Stimulated activated CD4-positive, alpha-beta T cell treated with anti-CD3 and anti-CD28 coated beads, Interleukin-12 subunit alpha, Interleukin-12 subunit beta, amount 100 ng/mL, for 48 hours (primary cell): ENCODE measurements around the gene H3-3A.

Experiments
- DNase-seq, 3 donors: peaks; one replicate each; pipeline ENCODE4 v3.0.0-alpha.2; 2020; ENCODE audit warnings: low read depth in 2 of 3, low spot score in 1 of 3

The H3-3A gene

DNA sequence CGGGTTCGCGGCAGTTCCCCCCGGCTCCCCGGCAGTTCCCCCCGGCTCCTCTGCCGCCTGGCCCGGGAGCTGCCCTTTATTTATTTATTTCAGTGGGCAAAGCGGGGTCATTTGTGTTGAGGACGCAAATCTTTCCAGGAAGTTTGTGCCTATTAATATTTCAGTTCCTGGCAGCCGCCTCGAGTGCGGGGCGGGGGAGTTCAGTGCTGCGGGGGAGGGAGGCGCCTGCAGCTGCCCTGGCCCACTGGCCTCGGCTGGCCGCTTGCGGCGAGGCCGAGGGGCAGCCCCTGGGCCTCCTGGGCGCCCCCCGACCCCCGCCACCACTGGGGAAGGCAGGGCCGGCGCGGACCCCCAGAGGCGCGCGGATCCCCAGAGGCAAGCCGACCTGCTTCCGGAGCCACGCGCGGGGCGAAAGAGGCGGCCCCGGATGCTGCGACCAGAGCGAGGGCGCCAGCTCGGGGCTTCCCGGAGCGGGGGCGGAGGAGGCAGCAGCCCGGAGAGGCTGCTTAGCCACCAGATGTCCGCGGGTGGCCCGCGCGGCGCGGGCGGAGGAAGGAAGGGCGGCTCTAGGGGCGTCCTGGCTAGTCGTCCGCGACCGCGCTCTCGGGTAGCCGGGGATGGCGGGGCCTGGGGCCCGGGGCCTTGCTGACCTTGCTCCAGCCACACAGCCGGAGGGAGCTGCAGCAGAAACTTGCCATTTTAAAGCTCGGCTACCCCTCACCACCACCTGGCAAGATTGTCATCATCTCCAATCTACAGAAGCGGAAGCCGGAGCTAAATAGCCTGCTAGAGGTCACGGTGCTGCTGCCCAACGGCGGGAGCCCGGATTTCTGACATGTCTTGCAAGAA is 48.0 kb downstream of the H3-3A start:
- peak in 2 of 3 donors; percentile 37 to 57 for DNase-seq

DNA sequence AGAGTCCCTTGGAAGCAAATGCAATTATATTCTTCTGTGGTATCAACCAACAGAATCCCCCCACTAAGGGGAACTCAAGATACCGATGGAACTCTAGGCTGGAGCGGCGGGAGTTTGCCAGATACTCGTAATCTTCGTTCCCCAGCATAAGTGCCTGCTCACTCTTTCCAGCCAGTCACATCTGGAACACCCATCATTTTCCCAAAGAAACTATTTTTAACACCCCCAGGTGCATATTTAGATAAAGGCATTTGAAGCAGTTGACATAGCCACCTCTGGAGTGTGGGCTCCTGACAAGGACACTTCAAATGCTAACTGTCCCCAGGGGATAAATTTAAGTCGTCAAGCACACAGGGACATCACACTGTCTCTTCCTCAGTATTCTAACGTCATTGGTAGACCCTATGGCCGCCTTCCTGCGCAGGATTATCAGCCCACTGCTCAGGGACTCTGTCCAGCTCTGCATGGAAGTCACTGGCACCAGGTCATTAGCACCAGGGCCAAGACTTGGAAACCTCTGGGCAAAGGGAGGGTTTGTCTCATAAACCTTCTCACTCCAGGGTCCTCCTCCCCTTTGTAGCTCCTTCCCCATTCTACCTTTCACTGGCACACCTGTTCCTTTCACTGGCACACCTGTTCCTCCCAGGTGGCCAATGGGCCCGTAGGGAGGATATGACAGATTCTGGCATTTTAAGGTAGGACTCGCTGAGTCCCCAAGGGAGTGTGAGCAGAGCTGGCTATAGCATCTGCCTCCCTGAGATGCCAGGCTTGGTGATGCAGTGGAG is 48.8 kb downstream of the H3-3A start:
- DNase-seq = no peak

GRCh38 chr1:226111883-226112261 is 49.4 kb downstream of the H3-3A start:
- no peak for DNase-seq

- no peak for DNase-seq
Observed at GRCh38 chr1:226112626-226113025, 50.1 kb downstream of the H3-3A start.

DNA sequence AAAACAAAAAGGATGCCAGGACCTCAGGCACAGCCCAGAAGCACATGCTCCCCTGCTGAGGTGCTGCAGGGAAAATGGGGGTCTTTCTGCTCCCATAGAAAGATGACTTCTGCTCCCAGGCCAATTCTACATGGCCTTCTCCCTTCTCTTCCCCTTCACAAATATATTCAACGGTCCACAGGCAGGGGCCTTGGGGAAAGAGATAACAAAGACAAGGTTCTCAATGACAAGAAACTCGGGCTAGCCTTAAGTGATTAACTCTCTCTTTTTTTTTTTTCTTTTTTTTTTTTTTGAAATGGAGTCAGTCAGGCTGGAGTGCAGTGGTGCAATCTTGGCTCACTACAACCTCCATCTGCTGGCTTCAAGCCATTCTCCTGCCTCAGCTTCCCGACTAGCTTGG is 54.2 kb downstream of the H3-3A start:
- no peak for DNase-seq

DNA sequence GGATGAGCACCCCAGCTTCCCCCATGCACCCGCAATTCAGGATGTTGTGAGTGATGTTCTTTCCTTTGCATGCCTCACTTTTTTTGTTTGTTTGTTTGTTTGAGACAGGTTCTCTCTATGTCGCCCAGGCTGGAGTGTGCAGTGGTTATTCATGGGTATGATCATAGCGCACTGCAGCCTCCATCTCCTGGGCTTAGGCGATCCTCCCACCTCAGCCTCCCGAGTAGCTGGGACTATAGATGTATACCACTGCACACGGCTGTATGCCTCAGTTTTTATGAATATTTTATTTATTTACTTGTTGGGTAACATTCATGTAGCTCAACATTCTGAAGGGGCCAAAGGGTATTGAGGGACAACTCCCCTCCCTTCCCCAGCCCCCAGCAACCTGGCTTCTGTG is 54.8 kb downstream of the H3-3A start:
- DNase-seq = no peak

DNA sequence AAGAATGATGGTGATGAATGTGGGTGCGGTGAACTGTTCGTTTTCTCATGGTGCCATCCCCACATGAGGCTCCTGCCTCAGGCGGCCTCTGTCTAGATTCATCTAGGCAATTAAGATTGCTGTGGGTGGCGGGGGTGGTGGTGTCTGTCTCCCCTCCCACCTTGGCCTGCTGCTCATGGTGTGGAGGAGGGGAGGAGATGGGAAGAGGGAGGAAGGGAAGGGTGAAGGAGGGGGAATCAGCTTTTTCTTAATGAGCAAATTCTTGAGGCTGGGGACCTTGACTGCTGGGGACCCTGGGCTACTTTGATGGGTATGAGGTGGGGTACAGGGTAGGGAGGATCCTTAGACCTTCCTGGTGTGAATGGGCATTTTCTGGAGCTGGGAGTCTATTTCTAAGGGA is 55.8 kb downstream of the H3-3A start:
- DNase-seq = no peak

- no peak for DNase-seq
Observed at GRCh38 chr1:226119169-226119568, 56.7 kb downstream of the H3-3A start.

GRCh38 chr1:226120398-226120797 is 57.9 kb downstream of the H3-3A start:
- DNase-seq = no peak

GRCh38 chr1:226121049-226121586 is 58.6 kb downstream of the H3-3A start:
- DNase-seq = no peak
